Mesenteric fat pad (tissue), 1 donor: ENCODE data around the gene OXTR. TPM values are rescaled to one million over a fixed set of nuclear protein-coding genes. Genes with fewer than 3 reads are reported as not detected.

ENCODE experiments used
- DNase-seq: peaks from one replicate; pipeline ENCODE4 v3.0.0-alpha.2; 2020; ENCODE audit warnings: low spot score
- long read RNA-seq: library from polyadenylated mRNA; unstranded; transcript quantifications from one replicate; pipeline ENCODE4 v2.0.0, GENCODE V29; 2020
- total RNA-seq: library from RNA; stranded (reverse); fragmentation: NEBNext Ultra II Directional; extraction: Animal tissue kit (Norgen Biotek cat#: 25700); gene quantifications from one replicate; pipeline ENCODE4 v1.2.1, GENCODE V29; 2021
- donor health status: DM: yes; HTN: yes; CAD: no.

The OXTR gene
- 0.06 TPM for total RNA-seq
- long read RNA-seq: 0 reads

DNA sequence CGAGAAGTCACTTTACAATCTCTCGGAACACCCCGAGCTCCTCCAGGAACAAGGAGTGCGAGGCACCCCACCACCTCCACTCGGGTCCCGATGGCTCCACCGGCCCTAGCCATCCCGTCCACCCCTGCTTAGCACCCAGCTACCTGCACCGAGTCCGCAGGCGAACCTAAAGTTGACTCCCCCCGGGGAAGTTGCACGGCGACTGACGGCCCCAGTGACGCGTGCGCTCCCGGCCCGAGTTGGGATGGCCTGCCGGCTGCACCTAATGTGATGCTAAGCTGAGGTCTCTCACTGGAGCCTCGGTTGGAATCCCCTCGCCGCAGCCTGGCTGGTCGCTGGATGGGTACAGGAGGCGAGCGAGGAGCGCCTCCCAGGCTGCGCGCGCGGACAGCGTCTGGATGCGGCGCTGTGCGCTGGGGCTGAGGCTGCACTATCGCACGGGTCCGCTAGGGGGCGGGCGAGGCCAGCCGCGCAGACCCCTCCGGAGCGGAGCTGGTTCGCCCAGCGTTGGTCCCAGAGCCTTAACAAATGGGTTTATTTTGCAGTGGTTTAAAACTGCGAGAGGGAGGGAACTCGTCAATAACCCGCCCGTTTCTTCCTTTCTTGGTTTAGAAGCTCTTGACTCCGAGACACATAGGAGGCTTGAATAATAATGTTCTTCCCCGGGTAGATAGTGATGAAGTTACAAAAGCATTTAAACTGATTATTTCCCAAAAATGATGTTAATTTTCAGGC is at the start of gene OXTR:
Gene OXTR, minus strand, starts transcription at position 526 of the 735 bp plus-strand sequence. CDS start 1,426 bp downstream, outside the sequence.
- DNase-seq: no peak

DNA sequence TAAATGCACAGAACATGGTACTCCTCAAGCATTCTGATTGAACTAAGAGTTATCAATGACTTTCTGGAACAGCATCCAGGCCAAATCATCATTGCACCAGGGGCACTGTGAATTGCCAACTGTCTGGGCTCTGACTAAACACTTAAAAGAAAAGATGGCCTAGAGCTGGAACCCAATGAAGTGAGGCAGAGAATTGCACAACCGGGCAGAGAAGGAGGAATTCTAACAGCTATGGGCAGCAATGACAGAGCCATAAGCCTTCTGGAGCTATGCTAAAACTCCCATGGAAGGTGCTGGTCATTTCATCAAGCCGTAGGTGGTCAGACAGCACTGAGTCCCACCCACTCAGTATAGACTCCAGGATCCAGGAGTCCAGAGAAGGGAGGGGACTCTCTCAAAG is 48.1 kb upstream of the OXTR start:
- no peak for DNase-seq

DNA sequence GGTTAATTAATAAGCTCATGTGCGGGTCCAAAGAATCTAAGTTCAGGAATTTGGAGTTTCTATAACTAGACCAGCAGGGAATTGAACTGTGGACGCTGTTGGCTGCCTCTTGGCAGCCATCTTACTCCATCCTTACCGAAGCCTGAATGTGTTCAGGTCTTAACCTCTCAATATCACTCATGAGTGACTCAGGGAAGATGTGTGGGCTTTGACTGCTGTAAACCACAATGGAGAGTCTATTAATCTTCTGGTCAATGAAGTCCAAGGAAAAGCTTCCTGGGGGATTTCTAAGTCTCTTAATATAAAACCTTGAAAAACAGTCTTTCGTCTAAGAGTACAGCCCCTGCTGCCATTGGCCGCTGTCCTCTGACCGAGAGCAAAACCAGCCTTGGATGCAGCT is 46.7 kb upstream of the OXTR start:
- no peak for DNase-seq

DNA sequence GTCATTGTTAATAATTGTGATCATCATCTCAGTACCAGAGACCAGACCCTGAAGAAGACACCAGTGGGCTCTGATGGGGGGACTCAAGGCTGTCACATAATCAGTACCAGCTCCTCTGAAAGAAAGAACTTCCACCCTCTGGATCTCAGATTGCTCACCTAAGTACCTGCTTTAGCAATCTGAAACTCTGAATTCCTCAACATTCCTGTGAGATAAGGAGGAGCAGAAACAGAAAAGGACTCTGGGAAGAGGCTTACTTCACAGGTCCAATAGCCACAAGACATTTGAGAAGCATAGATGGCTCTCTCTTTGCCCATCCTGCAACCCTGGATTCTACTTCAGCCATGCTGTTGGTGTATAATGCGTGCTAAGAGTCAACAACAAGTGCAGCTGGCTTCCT is 44.0 kb upstream of the OXTR start:
- DNase-seq: no peak

DNA sequence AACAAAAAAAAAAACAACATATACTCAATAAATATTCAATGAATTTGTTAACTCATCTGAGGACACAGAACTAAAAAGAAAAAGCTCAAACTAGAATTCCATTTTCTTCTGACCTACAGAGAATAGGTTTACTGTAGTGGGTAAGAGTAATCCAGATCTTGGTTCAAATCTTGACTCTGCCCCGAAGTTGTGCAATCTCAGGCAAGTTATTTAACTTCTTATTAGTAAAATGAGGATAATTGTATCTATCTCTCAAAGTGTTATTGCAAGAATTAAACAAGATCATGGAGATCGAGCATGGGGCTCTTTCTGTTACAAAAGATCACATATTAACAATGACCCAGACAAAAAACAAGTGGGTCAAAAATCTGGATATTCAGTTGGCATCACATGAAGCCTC is 41.1 kb upstream of the OXTR start:
- DNase-seq: no peak

DNA sequence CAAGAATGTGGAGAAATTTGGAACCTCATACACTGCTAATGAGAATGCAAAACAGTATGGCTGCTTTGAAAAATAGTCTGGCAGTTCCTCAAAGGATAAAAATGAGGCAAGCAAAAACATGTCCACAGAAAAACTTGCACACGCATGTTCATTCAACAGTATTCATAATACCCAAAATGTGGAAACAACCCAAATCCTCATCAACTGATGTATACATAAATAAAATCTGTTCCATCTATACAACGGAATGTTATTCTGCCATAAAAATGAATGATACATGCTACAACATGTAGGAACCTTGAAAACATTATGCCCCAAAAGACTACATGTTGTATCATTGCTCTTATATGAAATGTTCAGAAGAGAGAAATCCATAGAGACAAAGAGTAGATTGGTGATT is 36.4 kb upstream of the OXTR start:
- DNase-seq: no peak

DNA sequence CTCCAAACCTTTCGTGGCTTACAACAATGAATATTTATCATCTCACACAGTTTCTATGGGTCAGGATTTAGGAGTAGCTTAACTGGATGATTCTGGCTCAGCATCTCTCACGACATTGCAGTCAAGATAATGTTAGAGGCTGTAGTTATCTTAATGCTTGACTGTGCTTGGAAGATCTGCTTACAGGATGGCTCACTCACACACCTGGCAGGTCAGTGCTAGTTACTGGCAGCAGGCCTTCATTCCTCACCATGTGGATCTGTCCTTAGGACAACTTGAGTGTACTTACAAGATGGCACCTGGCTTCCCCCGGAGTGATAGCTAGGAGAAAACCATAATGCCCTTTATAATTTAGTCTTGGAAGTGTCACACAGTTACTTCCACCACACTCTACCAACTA is 32.8 kb upstream of the OXTR start:
- no peak for DNase-seq

DNA sequence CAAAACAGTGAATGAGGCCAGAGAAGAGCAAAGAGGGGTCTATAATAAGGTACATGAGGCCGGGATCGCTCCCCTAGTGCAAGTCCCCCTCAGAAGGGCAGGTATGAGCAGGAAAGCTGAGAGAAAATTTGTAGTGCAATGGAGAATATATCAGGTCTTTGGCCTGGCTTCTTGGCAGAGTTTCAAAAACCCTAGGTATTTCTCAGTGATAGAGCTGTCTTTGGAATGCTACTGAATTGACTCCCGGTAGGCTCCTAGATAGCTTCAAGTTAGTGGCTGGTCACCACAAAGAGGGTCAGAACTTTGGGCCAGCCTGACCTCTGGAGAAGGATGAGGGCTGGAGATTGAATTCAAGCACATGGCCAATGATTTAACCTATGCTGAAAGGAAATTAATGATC is 30.6 kb upstream of the OXTR start:
- DNase-seq: no peak

DNA sequence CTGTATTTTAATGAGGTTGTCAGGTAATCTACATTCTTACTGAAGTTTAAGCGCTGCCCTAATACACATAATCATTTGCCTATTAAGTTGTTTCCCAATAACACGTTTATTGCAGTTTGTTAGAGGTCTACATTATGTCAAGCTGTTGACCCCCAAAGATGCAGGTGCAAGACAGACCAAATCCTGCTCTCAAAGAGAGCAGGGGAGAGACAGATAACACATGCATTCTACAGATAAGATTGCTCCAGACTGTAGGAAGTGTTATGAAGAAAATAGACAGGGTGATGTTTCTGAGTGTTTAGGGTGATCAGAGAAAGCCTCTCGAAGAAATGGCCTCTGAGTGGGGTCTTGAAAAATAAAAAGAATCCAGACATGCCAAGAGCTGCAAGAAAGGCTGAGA is 24.8 kb upstream of the OXTR start:
- DNase-seq: no peak

DNA sequence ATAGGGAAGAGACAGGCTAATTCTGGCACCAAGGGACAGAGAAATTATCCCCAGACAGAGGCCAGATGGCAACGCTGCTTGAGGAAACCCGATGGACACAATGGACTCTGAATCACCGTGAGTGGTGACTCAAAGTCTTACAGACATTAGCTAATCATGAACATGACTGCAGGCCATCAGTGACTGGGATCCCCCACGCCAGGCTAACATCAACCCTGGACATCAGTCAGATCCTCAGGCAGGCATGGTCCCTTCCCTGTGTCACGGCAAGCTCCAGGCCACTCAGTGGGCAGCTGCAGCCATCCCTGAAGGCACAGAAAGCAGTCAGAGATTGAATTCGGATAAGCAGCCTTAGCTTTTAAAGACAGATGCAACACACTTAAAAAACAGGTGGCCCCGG is 23.8 kb upstream of the OXTR start:
- DNase-seq: no peak

DNA sequence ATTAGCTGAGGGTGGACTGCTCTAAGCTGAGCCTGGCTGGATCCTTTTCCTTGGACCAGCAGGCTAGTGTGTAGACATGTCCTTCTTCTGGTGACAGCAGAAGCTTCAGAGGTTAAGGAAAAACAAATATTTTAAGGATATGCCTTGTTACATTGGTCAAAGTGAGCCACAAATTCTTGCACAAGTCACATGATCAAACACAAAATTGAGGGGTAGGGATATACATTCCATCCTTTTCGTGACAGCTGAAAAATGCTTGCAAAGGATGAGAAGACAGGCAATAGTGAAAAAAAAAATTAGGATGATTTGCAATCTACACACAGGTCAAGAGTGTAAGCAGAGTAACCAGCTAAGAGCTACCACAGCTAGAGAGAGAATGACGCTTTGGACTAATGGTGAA is 21.1 kb upstream of the OXTR start:
- DNase-seq: no peak

DNA sequence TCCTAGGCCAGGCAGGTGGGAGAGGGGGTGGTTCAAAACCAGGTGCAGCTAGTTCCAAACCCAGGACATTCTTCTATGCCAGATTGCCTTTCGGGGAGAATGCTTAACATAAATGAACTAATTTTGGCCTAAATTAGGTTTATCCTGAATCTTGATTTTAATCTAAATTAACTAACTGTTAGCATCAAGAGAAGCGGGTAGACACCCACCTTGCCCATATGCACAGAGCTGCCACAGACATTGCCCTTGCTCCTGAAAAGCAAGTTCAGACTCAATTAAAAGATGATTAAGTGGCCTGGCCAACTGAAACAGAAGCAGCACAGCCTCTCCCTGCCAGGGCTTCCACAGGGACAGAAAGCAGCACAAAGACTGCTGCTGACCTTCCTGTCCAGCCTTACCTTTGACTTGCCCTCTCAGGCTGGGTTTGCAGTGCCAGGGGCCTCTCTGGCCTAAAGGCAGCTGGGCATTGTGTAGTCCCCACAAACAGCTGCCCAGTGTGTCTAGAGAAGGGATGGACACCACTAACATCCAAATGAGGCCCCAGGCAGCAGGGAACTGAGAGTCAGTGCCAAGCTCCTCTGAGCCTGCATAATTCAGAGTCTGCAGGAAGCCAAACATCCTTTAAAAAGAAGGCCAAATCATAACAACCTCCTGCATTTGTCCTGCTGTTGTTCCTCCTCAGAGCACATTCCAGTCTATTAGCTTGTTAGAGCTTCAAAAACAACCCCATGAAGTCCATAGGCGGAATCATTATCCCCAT is 15.4 kb upstream of the OXTR start:
- no peak for DNase-seq

DNA sequence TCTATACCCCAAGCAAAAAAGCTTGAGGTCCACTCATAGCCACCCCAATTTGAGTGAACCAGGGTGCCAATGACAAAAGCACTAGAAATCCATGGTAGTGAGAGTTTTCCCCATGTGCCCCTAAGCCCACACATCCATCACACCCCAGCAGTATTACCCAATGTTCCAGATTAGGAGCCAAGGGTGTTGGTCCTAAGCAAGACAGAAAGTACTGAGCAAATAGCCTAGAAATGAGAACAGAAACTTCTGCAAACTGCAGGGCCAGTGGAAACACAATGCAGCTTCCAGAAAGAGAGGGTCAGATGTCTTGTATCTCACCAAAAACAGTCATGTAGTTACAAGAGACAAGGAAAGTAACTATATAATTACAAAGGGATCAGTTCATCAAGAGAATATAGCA is 10.9 kb upstream of the OXTR start:
- DNase-seq: no peak

DNA sequence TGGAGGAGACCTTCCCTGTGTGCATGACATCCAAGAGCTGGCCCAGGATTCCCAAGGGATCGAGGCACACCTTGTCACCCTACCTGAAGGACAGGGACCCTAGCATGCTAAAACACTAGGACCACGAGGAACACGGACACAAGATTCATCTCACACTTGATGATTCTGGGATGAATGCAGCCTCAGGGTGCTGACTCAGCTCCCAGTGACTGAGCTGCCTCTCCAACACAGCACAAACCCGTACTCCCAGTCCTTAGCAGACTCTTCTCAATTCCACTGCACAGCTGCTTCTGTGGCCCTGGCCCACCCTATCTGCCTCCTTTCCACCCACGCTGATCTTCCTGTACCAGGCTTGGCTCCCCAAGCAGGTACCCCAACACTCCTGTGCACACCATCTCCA is 9.1 kb upstream of the OXTR start:
- DNase-seq: no peak

DNA sequence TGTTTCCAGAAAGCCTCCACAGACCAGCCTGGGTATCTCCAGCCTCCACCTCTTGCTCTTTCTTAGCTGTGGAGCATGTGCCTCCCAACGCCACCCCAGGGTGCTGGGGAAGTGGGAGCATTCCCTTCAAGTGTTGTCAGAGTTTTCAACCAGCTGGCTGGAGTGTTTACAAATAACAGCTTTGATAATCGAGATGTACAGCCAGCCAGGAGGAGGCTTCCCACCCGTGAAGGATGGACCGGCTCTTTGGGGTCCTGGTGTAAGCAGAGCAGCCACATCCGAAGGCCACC is 8.5 kb upstream of the OXTR start:
- no peak for DNase-seq

DNA sequence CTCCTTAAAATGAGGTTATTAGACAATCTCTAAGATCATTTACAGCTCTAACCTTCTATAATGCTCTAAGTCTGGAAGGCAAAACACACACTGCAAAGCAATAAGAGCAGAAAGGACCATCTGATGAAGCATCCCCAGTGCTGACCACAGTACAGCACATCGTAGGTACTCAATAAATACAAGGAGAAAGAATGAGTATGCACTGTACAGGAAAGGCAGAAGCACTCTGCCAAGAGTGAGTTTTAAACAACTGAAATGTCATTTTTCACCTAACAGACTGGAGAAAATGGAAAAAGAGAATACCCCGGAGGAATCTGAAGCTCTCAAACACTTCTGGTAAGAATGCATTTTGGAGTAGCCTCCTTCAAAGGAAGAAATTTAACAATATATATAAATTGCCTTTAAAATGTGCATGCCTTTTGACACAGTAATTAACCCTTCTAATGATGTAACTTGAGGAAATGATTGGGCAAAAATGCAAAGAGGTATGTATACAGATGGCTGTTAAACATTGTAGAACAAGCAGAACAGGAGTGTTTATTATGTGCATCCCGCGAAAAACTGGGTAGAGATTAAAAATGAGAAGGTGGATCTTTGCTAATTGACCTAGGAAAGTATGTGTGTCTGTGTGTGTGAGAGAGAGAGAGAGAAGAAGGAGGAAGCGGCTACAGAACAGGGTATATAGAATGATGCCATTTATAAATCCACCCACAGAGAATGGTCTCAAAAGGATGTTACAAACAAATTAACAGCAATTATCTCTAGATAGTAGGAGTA is 8.0 kb upstream of the OXTR start:
- DNase-seq: no peak

DNA sequence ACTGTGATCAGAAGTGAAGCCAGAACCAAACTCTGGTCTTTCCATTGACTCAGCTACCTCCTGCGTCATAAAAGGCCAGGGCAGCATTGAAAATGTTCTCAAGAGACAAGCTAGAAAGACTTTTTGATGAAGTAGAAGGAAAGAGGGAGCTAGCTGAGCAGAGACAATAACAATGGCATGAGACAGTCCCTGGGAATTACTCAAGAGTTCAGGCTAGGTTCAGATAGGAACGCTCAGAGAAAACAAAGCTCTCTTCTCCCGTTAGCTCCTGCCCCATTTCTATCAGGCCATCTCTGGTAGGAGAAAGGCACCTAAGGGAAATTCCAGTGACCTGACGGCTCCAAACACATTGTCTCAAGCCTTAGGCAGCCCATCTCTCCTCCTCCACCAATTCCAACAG is 7.0 kb upstream of the OXTR start:
- DNase-seq: no peak

DNA sequence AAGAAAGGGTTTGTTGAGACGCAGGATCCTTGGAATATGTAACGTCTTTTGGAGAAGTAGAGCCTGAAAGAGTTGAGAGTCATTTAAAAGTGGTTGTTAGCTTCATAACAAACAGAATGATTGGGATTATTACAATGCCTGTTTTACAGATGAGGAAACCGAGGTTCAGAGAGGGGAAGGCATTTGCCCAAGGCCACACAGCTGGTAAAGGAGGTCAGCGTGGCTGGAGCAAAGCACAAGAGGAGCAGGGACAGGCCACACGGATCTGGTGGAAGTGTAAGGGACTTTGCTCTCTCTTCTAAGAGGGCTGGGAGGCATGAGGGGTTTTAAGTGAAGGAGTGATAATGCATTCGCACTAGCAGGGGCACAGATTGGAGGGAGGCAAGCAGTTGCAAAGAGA is 6.2 kb upstream of the OXTR start:
- no peak for DNase-seq

DNA sequence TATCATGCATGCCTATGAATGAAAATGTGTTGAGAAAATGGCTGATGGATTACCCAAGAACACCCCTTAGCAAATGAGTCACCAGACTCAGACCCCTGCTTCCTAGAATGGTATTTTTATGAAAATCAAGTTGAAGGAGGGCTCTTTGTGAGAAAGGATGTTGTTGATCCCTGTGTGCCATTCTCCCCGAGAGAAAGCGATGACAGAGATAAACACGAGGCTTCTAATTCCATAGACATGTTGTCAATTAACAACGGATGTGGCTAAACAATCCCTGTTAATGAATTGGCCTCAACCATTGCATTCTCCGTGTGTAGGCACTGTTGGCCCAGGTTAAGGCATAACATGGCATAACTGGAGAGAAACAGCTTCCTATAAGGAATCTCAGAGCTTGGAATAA is 5.8 kb upstream of the OXTR start:
- DNase-seq: no peak

DNA sequence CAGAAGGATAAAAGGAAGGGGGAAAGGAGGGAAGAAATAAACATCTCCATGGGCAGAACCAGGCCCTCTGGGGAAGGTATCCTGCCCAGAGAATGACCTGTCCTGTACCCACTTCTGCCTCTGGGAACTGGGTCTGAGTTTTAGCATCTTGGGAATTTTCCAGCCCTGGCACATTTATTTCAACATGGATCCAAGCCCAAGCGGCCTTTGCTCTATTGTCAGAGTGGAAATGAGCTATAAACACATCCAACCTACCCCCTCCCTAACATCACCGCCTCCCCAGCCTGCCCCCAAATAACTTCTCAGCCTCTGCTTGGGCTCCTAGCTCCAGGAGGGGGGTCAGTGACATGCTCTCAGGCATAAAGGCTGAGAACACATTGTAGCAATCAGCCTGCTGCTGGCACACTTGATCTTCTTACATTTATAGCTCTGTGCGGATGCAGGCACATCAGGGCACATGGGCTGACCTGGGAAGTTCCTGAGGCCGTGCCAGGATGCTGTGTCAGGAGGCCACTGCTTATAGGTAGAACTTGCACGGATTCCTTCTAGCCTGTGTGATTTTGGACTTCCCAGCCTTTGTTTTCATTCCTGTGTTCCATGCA is 4.6 kb upstream of the OXTR start:
- DNase-seq: no peak

DNA sequence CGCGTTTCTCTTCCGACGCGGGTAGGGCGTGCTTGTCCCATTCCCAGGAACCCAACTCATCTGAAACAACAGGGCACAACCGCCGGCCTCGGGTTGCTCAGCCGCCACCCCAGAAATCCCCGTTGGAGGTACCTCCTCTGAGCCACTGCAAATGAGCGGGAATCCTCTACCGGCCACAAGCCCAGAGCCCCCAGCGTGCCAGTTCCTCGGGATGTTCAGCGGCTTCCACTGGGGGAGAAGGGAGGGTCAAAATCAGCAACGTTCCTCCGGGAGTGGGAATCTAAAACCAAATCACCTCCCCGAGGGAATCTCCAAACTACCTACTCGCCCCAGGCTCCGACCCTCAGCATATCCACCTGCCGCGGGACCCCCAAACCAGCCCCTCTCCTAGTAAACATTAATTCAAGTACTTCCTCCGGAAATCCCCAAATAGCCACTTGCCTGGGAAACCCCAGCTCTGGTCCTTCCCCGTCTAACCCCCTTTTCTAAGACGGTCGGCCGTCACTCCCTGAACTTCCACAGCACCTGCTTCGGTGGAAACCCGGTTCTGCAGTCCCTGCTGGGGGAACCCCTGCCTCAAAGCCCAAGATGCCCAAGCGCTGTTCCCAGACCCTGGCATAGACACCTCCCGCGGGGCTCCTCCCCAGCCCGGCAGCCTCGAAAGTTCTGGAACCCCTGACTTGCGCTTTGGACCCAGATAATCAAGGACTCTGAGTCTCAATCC is 887 bp downstream of the OXTR start:
- DNase-seq: no peak
